ENCODE measurements around the gene AGPAT4. TPM values are rescaled to one million over a fixed set of nuclear protein-coding genes. Genes with fewer than 3 reads are reported as not detected.

The AGPAT4 gene
- total RNA-seq, 1 donor from 2014 or later = 7.8 TPM

DNA sequence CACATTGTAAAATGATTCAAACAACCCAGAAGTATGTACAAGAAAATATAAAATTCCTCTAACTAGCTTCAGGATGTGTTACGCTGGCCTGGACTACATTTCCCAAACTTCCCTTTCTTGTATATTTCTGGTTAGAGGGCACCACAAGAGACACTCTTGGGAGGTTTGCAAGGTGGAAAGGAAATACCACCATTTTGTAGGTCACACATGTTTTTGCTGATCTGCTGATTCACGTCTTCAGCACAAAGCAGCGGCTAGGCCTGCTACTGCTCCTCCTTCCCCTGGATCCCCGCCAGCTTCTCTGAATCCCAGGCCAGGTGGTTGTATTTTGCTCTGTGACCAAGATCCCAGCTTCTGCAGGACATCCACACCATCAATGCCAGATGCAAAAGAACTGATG is 104.2 kb downstream of the AGPAT4 start:
- no peak for DNase-seq (ENCODE audit: low spot score)
- H3K27ac Mint-ChIP-seq = no peak overlapping the region
- peaks cover 4% of the 10 kb centered on the region for H3K36me3 Mint-ChIP-seq (ENCODE audit: low read depth)
- H3K4me1 Mint-ChIP-seq (ENCODE audit: low read depth) = peaks cover 4% of the 10 kb centered on the region
- no peaks in the 10 kb centered on the region for H3K27me3 Mint-ChIP-seq (ENCODE audit: insufficient read depth)
- intact Hi-C loops (cut with micrococcal nuclease) = no loop called here
- H3K9me3 Mint-ChIP-seq = peaks cover 6% of the 10 kb centered on the region
- H3K4me3 Mint-ChIP-seq = no peak overlapping the region

DNA sequence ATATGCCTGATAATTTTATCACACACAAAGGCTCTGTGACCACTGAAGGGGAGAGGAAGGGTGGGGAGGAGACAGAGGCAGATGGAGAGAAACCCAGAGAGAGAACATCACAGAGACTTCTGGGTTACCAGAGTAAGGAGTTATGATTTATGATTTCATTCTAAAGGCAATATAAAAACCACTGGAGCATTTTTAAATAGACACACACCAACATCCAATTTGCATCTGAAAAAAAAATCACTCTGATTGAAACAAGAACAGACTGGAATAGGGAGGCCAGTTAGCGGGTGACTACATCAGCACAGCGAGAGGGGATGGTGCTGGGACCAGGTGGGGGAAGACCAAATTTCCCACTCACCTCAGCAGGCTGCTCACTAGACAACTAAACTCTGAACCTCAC is 104.8 kb downstream of the AGPAT4 start:
- peaks cover 4% of the 10 kb centered on the region for H3K36me3 Mint-ChIP-seq (ENCODE audit: low read depth)
- H3K9me3 Mint-ChIP-seq = peaks cover 6% of the 10 kb centered on the region
- intact Hi-C loops (cut with micrococcal nuclease) = no loop called here
- no peaks in the 10 kb centered on the region for H3K27me3 Mint-ChIP-seq (ENCODE audit: insufficient read depth)
- no peak overlapping the region for H3K4me3 Mint-ChIP-seq
- DNase-seq (ENCODE audit: low spot score) = no peak
- H3K27ac Mint-ChIP-seq = no peak overlapping the region
- H3K4me1 Mint-ChIP-seq (ENCODE audit: low read depth) = peaks cover 4% of the 10 kb centered on the region

DNA sequence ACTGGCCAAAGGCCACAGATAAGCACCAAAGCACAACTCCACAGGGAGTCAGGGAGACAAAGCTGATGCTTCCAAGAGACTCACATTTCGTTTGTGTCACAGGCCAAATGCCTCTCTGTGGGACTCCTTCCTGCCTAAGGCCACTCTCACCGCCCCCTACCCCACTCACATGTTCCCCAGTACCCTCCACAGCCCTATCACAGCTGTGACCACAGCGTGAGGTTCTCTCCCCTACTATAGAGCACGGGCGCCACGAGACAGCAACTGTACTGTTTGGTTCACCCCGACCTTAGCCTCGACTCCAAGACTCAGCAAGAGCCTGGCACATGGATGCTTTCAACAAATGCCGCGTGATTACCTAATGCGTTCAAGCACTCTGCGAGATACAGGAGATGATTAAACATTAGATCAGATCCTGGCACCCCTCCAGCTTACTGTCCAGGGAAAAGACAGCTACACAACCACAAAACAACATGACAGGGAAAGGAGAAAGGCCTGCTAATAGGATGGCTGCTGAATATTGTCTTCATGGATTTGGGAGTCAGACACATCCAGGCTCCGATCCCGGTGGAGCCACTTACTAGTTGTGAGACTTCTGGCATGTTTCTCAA is 105.5 kb downstream of the AGPAT4 start:
- Mint-ChIP-seq H3K36me3 (ENCODE audit: low read depth) (peaks cover 6% of the 10 kb centered on the region), H3K4me3 (no peak overlapping the region), H3K4me1 (ENCODE audit: low read depth) (peaks cover 4% of the 10 kb centered on the region), H3K9me3 (peaks cover 4% of the 10 kb centered on the region), H3K27me3 (ENCODE audit: insufficient read depth) (no peaks in the 10 kb centered on the region), H3K27ac (no peak overlapping the region)
- intact Hi-C loops (cut with micrococcal nuclease) = no loop called here
- no peak for DNase-seq (ENCODE audit: low spot score)

DNA sequence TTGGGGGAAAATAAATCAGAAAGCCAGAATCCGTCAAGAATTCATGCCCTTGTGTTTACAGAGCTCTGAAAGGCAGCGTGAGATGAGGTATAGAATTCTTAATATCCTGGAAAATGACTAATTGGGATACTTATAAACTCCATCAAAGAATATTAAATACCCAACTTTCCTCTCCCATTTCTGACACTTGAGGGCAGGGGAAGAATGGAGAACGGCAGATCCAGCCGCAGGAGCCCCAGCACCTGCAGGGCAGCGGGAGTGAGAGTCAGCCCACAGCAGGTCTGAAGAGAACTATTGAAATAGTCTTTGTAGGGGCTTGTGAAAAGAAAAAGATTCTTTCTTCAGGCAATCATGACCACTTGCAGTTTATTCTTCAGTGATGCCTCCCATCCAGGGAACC is 107.2 kb downstream of the AGPAT4 start:
- no peak overlapping the region for H3K27ac Mint-ChIP-seq
- no peak overlapping the region for H3K4me3 Mint-ChIP-seq
- intact Hi-C loops (cut with micrococcal nuclease) = no loop called here
- DNase-seq (ENCODE audit: low spot score) = no peak
- no peaks in the 10 kb centered on the region for H3K9me3 Mint-ChIP-seq
- no peaks in the 10 kb centered on the region for H3K27me3 Mint-ChIP-seq (ENCODE audit: insufficient read depth)
- peaks cover 4% of the 10 kb centered on the region for H3K4me1 Mint-ChIP-seq (ENCODE audit: low read depth)
- peaks cover 6% of the 10 kb centered on the region for H3K36me3 Mint-ChIP-seq (ENCODE audit: low read depth)

DNA sequence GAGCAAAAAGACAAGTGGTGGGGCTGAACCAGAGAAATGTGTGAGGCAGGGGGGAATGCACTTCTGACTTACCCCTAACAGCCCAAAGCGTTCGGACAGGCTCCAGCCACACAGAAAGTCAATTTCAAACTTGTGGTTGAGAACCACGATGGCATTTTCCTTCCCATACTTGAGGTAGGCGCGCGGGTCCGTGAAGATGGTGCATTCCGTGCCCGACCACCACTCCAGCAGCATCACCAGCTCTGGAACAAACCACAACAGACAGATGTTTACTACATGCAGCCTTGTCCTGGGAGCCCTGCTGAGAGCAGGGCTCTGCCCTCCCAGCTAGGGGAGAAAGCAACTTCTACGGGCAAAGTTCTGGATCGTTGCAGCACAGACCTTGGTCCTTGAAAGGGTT is 107.7 kb downstream of the AGPAT4 start:
- no peak for DNase-seq (ENCODE audit: low spot score)
- Mint-ChIP-seq H3K27me3 (ENCODE audit: insufficient read depth) (no peaks in the 10 kb centered on the region), H3K36me3 (ENCODE audit: low read depth) (peaks cover 6% of the 10 kb centered on the region), H3K9me3 (no peaks in the 10 kb centered on the region), H3K27ac (no peak overlapping the region), H3K4me3 (no peak overlapping the region), H3K4me1 (ENCODE audit: low read depth) (peaks cover 4% of the 10 kb centered on the region)
- intact Hi-C loops (cut with micrococcal nuclease) = no loop called here

DNA sequence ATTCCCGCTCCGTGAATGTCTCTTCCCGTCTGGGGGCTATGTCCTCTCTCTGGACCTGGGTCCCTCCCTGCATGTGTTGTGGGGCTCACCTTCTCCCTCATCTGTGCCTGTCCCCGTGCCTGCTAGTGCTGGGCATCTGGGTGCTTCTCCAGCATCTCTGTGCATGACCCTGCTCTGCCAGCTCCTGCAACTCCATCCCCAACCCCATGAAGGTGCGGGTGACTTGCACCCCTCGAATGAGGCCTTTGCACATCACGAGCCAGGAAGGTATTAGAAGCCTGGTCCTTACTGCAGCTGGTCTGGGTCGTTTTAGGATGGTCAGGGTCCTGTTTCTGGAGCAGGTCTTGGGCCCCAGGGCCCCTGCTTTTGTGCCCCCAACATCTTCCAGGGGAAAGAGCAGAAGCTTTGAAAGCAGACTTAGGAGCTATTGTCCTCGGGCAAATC is 109.7 kb downstream of the AGPAT4 start:
- H3K4me1 Mint-ChIP-seq (ENCODE audit: low read depth) = no peaks in the 10 kb centered on the region
- DNase-seq (ENCODE audit: low spot score) = no peak
- intact Hi-C loops (cut with micrococcal nuclease) = no loop called here
- peaks cover 6% of the 10 kb centered on the region for H3K36me3 Mint-ChIP-seq (ENCODE audit: low read depth)
- no peaks in the 10 kb centered on the region for H3K9me3 Mint-ChIP-seq
- H3K4me3 Mint-ChIP-seq = no peak overlapping the region
- no peaks in the 10 kb centered on the region for H3K27me3 Mint-ChIP-seq (ENCODE audit: insufficient read depth)
- no peak overlapping the region for H3K27ac Mint-ChIP-seq

DNA sequence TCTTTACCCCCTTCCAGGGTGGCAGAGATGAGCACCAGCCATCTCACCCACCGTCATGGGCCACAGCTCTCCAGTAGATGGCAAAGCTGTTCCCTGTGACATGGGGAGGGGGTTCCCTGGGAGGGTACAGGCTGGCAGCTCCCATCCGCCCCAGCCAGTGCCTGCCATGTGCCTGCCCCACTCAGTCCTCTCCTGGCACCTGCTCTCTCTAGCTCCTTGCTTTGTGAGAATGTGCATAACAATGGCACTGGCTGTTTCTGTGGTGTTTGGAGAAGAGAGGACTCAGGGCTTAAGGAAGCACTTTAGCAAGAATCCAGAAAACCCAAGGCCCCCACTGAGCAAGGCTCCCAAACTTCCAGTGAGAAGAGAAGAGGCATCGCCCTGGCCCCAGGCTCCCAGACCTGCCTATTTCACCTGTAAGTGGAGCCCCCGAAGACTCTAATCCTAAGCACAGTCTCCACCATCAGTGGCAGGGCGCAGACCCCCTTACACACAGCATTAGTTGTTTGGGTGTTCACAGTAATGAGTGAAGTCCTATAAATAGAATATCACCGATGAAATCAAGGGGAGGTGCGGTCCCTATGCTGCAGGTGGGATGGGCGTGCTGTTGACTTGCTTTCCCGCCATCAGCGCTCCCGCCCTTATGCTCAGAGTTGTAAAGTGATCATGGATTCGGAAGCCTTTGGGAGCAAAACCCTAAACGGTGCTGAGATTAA is 110.2 kb downstream of the AGPAT4 start:
- H3K9me3 Mint-ChIP-seq = no peaks in the 10 kb centered on the region
- intact Hi-C loops (cut with micrococcal nuclease) = no loop called here
- H3K4me1 Mint-ChIP-seq (ENCODE audit: low read depth) = no peaks in the 10 kb centered on the region
- H3K4me3 Mint-ChIP-seq = no peak overlapping the region
- no peaks in the 10 kb centered on the region for H3K27me3 Mint-ChIP-seq (ENCODE audit: insufficient read depth)
- no peak for DNase-seq (ENCODE audit: low spot score)
- peaks cover 6% of the 10 kb centered on the region for H3K36me3 Mint-ChIP-seq (ENCODE audit: low read depth)
- H3K27ac Mint-ChIP-seq = no peak overlapping the region

DNA sequence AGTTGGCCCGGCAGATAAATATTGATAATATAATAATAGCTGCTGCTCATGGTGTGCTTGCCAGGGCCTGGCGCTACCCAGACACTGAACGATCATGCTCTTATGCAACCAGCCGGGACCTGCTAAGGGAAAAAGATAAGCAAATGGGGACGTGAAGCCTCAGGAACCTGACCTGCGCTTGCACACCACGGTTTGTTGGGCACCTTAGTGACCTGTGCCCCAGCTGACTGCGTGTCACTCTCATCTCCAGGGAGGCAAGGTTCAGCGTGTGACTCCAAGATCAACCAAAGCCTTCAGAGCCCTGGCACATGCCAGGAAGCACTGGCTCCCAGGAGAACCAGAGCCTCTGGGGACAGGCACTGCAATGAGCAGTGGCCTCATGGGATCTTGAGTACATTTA is 111.1 kb downstream of the AGPAT4 start:
- no peaks in the 10 kb centered on the region for H3K4me1 Mint-ChIP-seq (ENCODE audit: low read depth)
- no peak for DNase-seq (ENCODE audit: low spot score)
- H3K9me3 Mint-ChIP-seq = peaks cover 6% of the 10 kb centered on the region
- H3K27ac Mint-ChIP-seq = no peak overlapping the region
- no peaks in the 10 kb centered on the region for H3K27me3 Mint-ChIP-seq (ENCODE audit: insufficient read depth)
- H3K36me3 Mint-ChIP-seq (ENCODE audit: low read depth) = peaks cover 11% of the 10 kb centered on the region
- intact Hi-C loops (cut with micrococcal nuclease) = no loop called here
- no peak overlapping the region for H3K4me3 Mint-ChIP-seq

DNA sequence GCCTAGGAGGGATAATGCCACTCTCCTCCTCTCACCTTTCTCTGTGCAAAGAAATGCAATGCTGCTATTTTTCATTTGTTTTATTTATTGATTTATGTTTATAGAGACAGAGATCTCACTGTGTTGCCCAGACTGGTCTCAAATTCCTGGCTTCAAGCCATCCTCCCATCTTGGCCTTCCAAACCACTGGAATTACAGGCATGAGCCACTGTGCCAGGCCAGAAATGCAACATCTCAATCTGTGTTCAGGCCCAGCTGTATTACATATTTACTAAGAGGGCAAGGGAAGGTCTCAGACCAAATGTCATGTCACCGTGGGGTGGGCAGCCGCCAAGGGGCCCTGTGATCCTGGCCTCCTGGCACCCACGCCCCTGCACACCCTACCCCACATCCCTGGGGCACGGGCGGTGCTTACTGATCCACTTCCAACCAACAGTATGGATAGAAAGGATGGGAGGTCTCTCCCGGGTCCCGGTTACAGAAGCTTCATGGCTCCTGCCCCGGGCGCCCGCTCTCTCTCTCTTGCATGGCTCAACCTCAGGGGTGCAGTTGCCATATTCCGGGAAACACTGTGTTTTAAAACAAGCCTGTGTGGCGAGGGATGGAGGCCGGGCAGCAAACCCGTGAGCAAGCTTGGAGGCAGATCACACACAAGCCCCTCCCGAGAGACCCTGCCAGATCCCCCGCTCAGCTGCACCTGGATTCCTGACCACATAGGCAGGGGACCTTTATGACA is 111.8 kb downstream of the AGPAT4 start:
- Mint-ChIP-seq H3K4me1 (ENCODE audit: low read depth) (no peaks in the 10 kb centered on the region), H3K36me3 (ENCODE audit: low read depth) (peaks cover 18% of the 10 kb centered on the region), H3K9me3 (peaks cover 8% of the 10 kb centered on the region), H3K4me3 (no peak overlapping the region), H3K27me3 (ENCODE audit: insufficient read depth) (no peaks in the 10 kb centered on the region), H3K27ac (no peak overlapping the region)
- DNase-seq (ENCODE audit: low spot score) = no peak
- intact Hi-C loops (cut with micrococcal nuclease) = no loop called here

DNA sequence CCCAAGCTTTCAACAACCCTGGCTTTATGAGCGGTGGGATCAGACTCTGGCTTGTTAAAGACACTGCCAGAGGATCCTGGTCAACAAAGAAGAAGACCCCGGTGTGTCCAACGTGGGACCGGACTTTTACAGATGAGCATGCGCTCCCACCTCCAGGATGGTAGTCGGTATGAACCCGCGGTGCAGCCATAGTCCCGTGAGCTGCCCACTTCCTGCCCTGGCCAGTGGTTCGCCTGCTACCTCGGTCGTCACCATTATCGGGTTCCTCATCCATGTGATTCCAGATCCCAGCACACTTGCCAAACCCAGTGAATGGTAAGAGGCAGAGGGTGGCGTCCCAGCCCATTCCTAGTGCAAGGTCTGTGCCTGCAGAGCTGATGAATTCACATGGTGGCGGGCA is 112.7 kb downstream of the AGPAT4 start:
- Mint-ChIP-seq H3K4me1 (ENCODE audit: low read depth) (no peaks in the 10 kb centered on the region), H3K27ac (no peak overlapping the region), H3K4me3 (no peak overlapping the region), H3K36me3 (ENCODE audit: low read depth) (peaks cover 21% of the 10 kb centered on the region), H3K9me3 (peaks cover 11% of the 10 kb centered on the region), H3K27me3 (ENCODE audit: insufficient read depth) (no peaks in the 10 kb centered on the region)
- no peak for DNase-seq (ENCODE audit: low spot score)
- intact Hi-C loops (cut with micrococcal nuclease) = no loop called here

DNA sequence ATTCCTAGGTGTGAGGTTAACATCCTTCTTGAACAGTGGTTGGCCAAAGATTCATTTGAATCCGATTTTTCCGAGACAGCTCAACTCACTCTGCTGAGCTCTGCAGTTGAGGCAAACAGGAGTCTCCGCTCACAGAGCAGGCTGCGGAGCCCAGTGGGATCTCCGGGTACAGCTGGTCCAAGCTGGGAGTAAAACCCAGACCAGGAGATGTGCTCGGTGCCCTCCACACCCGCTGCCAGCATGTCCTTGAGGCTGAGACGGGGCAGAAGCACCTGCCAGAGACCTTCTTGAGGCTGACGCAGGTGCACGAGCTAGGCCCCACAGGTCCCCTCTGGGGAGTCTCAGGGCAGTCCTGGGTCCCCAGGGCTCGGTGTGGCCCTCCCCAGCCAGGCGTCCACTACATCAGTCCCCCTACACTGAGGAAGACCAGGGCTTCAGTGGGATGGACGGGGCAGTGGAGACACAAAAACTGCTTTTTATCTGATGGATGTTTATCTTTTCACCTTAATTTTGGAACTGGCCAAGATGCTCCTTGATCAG is 119.0 kb downstream of the AGPAT4 start:
- peaks cover 16% of the 10 kb centered on the region for H3K36me3 Mint-ChIP-seq (ENCODE audit: low read depth)
- DNase-seq (ENCODE audit: low spot score) = no peak

DNA sequence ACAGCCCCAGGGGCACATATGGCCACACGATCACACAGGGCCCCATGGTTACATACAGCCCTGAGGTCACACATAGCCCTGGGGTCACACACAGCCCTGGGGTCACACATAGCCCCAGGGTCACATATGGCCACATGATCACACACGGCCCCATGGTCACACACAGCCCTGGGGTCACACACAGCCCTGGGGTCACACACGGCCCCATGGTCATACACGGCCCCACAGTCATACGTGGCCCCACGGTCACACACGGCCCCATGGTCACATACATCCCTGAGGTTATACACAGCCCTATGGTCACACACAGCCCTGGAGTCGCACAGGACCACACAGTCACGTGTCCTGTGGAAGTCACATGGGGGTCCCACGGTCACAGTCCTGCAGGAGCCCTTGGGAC is 120.1 kb downstream of the AGPAT4 start:
- H3K27me3 Mint-ChIP-seq (ENCODE audit: insufficient read depth) = no peaks in the 10 kb centered on the region
- H3K27ac Mint-ChIP-seq = no peak overlapping the region
- H3K4me3 Mint-ChIP-seq = no peak overlapping the region
- H3K4me1 Mint-ChIP-seq (ENCODE audit: low read depth) = no peaks in the 10 kb centered on the region
- peaks cover 15% of the 10 kb centered on the region for H3K36me3 Mint-ChIP-seq (ENCODE audit: low read depth)
- DNase-seq (ENCODE audit: low spot score) = no peak
- H3K9me3 Mint-ChIP-seq = peaks cover 11% of the 10 kb centered on the region
- intact Hi-C loops (cut with micrococcal nuclease) = loop anchor here (1.0 kb wide), 1 partner anchor 218 kb away; no protein-coding TSS in a partner anchor

More for the DNA sequence above, 119.0 kb downstream of the AGPAT4 start:
- H3K27ac Mint-ChIP-seq = no peak overlapping the region
- no peaks in the 10 kb centered on the region for H3K4me1 Mint-ChIP-seq (ENCODE audit: low read depth)
- intact Hi-C loops (cut with micrococcal nuclease) = no loop called here
- peaks cover 11% of the 10 kb centered on the region for H3K9me3 Mint-ChIP-seq
- H3K4me3 Mint-ChIP-seq = no peak overlapping the region
- no peaks in the 10 kb centered on the region for H3K27me3 Mint-ChIP-seq (ENCODE audit: insufficient read depth)
